ENCODE data around the gene NCK2. TPM values are rescaled to one million over a fixed set of nuclear protein-coding genes. Genes with fewer than 3 reads are reported as not detected.

The NCK2 gene
- total RNA-seq, 1 donor from 2014 or later: 55.2 TPM

GRCh38 chr2:105773568-105773967 is 28.9 kb downstream of the NCK2 start:
- no peak for DNase-seq (ENCODE audit: low spot score)
- no peak overlapping the region for H3K4me3 Mint-ChIP-seq (ENCODE audit: unreplicated experiment)

GRCh38 chr2:105774781-105775337 is 30.1 kb downstream of the NCK2 start:
- Mint-ChIP-seq H3K4me3 (ENCODE audit: unreplicated experiment) (no peak overlapping the region), H3K4me1 (ENCODE audit: low read depth) (peaks cover 36% of the 10 kb centered on the region), H3K9me3 (ENCODE audit: low read depth) (no peaks in the 10 kb centered on the region), H3K27ac (ENCODE audit: unreplicated experiment) (no peak overlapping the region), H3K27me3 (ENCODE audit: low read depth) (no peaks in the 10 kb centered on the region), H3K36me3 (ENCODE audit: low read depth) (peaks cover 2% of the 10 kb centered on the region)
- no peak for TF ChIP-seq CTCF (IDR thresholded peaks at IDR 0.05)
- no peak for DNase-seq (ENCODE audit: low spot score)

More at GRCh38 chr2:105773568-105773967, 28.9 kb downstream of the NCK2 start:
- Mint-ChIP-seq H3K27ac (ENCODE audit: unreplicated experiment) (no peak overlapping the region), H3K27me3 (ENCODE audit: low read depth) (no peaks in the 10 kb centered on the region), H3K4me1 (ENCODE audit: low read depth) (peaks cover 41% of the 10 kb centered on the region), H3K36me3 (ENCODE audit: low read depth) (peaks cover 2% of the 10 kb centered on the region), H3K9me3 (ENCODE audit: low read depth) (no peaks in the 10 kb centered on the region)
- TF ChIP-seq CTCF (IDR thresholded peaks at IDR 0.05): no peak

DNA sequence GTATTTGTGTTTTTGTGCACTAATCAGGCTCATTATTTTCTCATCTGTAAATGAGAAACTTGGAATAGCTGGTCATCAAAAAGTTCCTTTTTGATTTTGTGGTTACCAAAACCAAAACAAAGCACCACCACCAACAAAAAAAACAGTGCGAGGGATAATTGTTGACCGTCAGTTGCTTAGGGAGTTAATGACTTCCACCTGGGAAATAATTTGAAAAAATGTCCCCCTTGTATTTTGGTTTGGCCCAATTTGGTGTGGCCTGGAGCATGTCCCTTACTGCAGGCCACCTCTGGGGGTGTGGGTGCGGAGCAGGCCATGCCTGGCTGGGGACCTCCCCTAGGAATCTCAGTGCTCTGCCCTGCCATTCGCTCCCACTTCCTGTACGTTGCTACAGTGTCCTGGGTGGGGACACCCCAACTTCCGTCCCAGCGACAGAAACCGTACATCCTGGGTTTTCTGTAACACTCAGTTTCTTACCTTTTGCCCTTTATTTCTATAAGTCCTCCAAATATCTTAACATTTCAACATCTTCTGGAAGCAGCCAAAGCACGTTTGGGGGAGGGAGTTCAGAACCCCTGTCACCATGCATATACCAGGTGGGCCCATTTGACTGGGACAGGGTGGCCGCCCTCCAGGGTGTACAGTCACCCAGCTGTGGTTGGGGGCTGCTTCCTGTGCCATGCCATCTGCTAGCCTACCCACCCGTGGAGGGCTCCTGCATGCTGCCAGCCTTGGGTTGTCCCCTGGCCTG is 31.3 kb downstream of the NCK2 start:
- H3K4me1 Mint-ChIP-seq (ENCODE audit: low read depth): peaks cover 33% of the 10 kb centered on the region

GRCh38 chr2:105776560-105776928 is 31.8 kb downstream of the NCK2 start:
- peaks cover 33% of the 10 kb centered on the region for H3K4me1 Mint-ChIP-seq (ENCODE audit: low read depth)

More for the DNA sequence above, 31.3 kb downstream of the NCK2 start:
- H3K4me3 Mint-ChIP-seq (ENCODE audit: unreplicated experiment): no peak overlapping the region
- H3K36me3 Mint-ChIP-seq (ENCODE audit: low read depth): peaks cover 2% of the 10 kb centered on the region
- TF ChIP-seq CTCF (IDR thresholded peaks at IDR 0.05): no peak
- no peak overlapping the region for H3K27ac Mint-ChIP-seq (ENCODE audit: unreplicated experiment)
- H3K27me3 Mint-ChIP-seq (ENCODE audit: low read depth): no peaks in the 10 kb centered on the region
- no peaks in the 10 kb centered on the region for H3K9me3 Mint-ChIP-seq (ENCODE audit: low read depth)
- no peak for DNase-seq (ENCODE audit: low spot score)

More at GRCh38 chr2:105776560-105776928, 31.8 kb downstream of the NCK2 start:
- Mint-ChIP-seq H3K9me3 (ENCODE audit: low read depth) (no peaks in the 10 kb centered on the region), H3K4me3 (ENCODE audit: unreplicated experiment) (no peak overlapping the region), H3K36me3 (ENCODE audit: low read depth) (peaks cover 2% of the 10 kb centered on the region), H3K27me3 (ENCODE audit: low read depth) (no peaks in the 10 kb centered on the region), H3K27ac (ENCODE audit: unreplicated experiment) (no peak overlapping the region)
- TF ChIP-seq CTCF (IDR thresholded peaks at IDR 0.05): no peak
- DNase-seq (ENCODE audit: low spot score): no peak
